GM12865 (cell line): Measurements from ENCODE around the gene AK8.

ENCODE experiments used
- DNase-seq: peaks from one replicate; pipeline ENCODE4 v3.0.0; 2010; ENCODE audit warnings: low read depth
- H3K4me3 ChIP-seq: 2 replicates; pipeline ENCODE4 v1.5.1; 2011; ENCODE audit warnings: mild to moderate bottlenecking, low read depth, low read length, control low read depth
- TF ChIP-seq, protein P1 (sequence below): IDR thresholded peaks from 2 replicates; pipeline ENCODE4 v1.5.1; 2011; ENCODE audit warnings: low read length, control low read depth, low read depth, inconsistent platforms; ENCODE audit not compliant: insufficient read depth; ENCODE audit errors: missing control alignments

Gene AK8

DNA sequence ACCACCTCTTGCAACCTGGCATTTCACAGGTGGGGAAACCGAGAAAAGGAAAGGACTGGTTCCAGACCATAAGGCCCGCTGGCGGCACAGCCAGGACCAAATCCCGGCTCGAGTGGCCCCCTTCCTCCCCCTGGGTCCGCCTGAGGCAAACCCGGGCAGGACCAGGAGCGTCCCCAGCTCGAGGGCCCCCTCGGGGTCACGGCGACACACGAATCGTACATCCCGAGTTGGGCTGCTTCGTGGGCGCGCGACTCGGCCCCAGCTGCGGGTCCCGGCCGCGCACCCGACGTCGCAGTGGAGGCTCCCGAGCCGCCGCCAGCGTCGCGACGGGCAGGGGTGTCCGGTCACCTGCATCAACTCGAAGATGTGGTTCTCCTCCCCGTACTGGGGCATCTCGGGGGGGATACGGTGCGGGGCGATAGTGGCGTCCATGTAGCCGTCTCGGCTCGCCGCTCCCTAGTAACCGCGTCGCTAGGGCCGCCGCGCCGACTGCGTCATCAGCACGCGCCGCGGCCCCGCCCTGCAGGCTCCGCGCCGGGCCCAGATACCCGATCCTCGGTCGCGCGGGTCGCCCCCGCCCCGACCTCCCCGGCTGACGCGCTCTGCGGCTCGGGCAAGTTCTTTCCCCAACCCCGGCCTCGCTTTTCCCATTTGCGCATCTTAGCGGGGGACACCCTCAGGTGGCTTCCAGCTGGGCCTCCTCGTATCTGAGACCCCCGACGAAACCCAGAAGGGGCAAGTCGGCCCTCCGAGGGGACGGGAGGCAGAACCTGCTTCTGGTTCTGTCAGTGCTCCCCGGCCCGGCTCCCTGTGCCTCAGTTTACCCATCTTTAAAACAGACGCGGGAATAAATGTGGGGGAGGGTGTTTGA is at the start of gene AK8:
Gene AK8, minus strand, starts transcription at position 461 of the 871 bp plus-strand sequence. Its CDS starts 29 bp downstream, at position 432.
- DNase-seq: peak; percentile 80
- TF ChIP-seq, protein P1, sequence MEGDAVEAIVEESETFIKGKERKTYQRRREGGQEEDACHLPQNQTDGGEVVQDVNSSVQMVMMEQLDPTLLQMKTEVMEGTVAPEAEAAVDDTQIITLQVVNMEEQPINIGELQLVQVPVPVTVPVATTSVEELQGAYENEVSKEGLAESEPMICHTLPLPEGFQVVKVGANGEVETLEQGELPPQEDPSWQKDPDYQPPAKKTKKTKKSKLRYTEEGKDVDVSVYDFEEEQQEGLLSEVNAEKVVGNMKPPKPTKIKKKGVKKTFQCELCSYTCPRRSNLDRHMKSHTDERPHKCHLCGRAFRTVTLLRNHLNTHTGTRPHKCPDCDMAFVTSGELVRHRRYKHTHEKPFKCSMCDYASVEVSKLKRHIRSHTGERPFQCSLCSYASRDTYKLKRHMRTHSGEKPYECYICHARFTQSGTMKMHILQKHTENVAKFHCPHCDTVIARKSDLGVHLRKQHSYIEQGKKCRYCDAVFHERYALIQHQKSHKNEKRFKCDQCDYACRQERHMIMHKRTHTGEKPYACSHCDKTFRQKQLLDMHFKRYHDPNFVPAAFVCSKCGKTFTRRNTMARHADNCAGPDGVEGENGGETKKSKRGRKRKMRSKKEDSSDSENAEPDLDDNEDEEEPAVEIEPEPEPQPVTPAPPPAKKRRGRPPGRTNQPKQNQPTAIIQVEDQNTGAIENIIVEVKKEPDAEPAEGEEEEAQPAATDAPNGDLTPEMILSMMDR: no peak
- H3K4me3 ChIP-seq: peak within 1 kb of the TSS; percentile 100

DNA sequence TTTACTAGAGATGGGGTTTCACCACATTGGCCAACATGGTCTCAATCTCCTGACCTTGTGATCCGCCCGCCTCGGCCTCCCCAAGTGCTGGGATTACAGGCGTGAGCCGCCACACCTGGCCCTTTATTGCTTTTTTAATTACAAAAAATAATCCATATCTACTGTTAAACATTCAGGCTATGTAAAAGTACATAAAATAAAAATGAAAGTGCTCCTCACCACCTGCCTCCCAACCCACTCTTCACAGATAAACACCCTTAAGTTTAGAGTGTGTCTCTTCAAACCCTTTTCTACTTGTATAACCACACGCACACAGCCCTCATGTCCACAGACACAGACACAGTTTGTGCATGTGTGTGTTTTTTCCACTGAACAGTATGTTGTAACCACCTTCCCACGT is 49.6 kb upstream of the AK8 start:
- no peak overlapping the region for H3K4me3 ChIP-seq
- TF ChIP-seq, protein P1: no peak
- DNase-seq: no peak

DNA sequence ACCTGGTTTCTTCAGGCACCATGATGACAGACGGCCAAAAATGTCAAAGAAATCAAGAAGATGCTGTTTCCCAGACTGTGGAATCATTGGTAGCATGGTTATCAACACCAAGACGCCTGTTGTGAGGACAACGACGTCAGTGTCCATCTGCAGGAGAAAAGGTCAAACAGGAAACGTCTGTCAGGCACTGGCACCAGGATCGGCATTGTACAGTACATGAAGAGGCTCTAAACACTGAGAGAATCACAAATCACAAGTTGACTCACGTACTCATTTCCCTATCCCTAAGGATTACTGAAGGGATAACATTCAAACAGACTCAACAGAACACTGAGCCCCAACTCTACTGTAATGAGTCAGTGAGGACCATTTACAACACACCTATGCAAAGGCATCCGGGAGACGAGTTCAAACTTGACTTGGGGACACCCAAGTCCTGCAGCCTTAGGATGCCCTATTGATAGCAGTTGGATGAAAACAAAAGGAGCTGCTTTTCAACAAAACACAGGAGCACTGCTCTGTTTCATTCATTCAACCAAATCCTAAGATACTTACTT is 45.3 kb upstream of the AK8 start:
- no peak overlapping the region for H3K4me3 ChIP-seq
- DNase-seq: no peak
- TF ChIP-seq, protein P1: no peak

- no peak for DNase-seq
- no peak overlapping the region for H3K4me3 ChIP-seq
- TF ChIP-seq, protein P1: no peak
Measured at GRCh38 chr9:132919614-132920268, 41.7 kb upstream of the AK8 start.

DNA sequence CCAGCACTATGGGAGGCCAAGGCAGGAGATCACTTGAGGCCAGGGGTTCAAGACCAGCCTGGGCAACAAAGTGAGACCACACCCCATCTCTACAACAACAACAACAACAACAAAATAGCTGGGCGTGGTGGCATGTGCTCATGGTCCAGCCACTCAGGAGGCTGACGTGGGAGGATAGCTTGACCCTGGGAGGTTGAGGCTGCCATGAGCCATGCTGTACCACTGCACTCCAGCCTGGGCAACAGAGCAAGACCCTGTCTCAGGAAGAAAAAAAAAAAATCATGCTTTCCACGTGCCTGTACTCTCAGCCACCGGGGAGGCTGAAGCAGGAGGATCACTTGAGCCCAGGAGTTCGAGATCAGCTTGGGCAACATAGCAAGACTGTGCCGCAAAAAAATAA is 36.8 kb upstream of the AK8 start:
- TF ChIP-seq, protein P1: no peak
- H3K4me3 ChIP-seq: no peak overlapping the region
- DNase-seq: no peak

DNA sequence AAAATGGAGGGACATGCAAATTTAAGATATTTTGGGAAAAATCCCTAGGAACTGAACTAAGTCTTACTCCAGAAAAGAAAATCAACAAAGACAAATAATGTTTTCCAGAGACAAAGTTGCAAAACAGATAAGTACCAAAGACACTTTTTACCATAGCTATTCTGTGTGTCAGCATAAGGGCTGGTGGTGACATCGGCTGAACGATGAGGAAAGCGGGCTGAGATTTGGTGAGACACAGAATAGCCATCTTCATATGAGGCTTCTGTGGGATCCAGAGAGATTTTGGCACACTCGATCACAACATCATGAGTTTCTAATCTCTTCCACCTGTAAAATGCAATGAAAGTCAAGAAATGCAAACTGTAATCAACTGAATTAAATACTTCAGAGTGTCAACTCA is 34.0 kb upstream of the AK8 start:
- H3K4me3 ChIP-seq: no peak overlapping the region
- TF ChIP-seq, protein P1: no peak
- DNase-seq: no peak

DNA sequence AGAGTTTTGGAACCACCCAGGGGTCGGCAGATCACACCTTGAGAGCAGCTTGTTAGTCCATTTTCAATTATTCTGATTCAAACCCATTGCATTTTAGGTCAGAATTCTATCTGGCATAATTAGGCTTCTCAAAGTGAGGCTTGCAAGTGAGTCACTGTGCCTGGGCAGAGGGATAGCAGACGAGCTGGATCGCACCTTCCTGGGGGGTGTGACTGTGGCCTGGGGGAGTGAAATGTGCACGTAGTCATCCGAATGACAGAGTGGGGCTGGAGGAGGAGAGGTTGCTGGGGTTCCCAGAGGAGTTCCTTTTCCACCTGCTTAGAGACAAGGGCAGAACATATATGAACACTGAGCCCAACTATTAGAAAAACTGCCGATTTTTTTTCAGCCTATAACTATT is 32.3 kb upstream of the AK8 start:
- no peak for DNase-seq
- no peak overlapping the region for H3K4me3 ChIP-seq
- TF ChIP-seq, protein P1: no peak
